Esophagus muscularis mucosa (tissue), 3 donors: ENCODE measurements around the gene CTNNA3.

Experiments used
- CTCF ChIP-seq, 3 experiments: fragments of 200-600 bp in 2 of 3; fragments of 450-650 bp in 1 of 3; sonication (generic) in 2 of 3; IDR thresholded peaks; one replicate each; pipeline ENCODE4 v1.5.1; 2017 to 2019; ENCODE audit warnings: antibody characterized with exemption in 3 of 3, mild to moderate bottlenecking in 2 of 3, moderate library complexity in 1 of 3
- POLR2AphosphoS5 ChIP-seq, 2 donors: sonication (generic); formaldehyde crosslinking; IDR thresholded peaks; one replicate each; pipeline ENCODE4 v1.6.1; 2017; ENCODE audit warnings: antibody characterized with exemption in 2 of 2

GRCh38 chr10:66283874-66284464 lies 1412.0 kb downstream of the CTNNA3 start:
- TF ChIP-seq CTCF (IDR thresholded peaks at IDR 0.05) = no peak
- TF ChIP-seq POLR2AphosphoS5 (IDR thresholded peaks at IDR 0.05) = no peak
